GM19452 (cell line): ENCODE data around the gene PTPRN2.
"Not testable (repeated sequence)": the region's sequence is repeated elsewhere in the genome, so short reads cannot be mapped to it uniquely, and the experiment has no call there.

Source experiments
- ATAC-seq: cut with Tn5 transposase; IDR thresholded peaks from one replicate; pipeline ENCODE4 v1.9.1; 2021; ENCODE audit not compliant: unreplicated experiment

PTPRN2 gene

DNA sequence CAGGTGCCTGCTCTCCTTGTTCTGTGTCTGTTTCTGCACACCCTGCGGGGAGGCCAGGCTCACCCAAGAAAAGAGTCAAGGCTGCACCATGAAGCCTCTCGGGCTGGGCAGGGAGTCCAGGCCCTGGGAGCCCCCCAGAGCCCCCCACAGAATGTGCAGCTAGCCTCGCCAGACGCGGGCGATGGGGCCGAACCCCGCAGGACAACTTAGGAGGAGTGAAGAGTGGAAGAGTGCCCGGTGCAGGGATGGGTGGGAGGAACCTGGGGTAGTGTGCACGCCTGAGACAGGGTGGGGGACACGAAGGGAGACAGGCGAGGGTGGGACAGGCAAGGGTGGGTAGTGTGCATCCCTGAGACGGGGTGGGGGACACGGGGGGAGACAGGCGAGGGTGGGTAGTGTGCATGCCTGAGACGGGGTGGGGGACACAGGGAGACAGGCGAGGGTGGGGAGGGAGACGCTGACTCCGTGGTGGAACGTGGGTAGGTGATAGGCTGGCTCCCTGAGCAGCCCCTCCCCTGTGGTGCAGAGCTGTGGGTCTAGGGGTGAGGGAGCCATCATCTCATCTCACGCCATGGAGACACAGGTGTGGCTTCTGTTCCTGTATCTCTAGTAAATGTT lies 635.5 kb downstream of the PTPRN2 start:
- ATAC-seq = no peak

DNA sequence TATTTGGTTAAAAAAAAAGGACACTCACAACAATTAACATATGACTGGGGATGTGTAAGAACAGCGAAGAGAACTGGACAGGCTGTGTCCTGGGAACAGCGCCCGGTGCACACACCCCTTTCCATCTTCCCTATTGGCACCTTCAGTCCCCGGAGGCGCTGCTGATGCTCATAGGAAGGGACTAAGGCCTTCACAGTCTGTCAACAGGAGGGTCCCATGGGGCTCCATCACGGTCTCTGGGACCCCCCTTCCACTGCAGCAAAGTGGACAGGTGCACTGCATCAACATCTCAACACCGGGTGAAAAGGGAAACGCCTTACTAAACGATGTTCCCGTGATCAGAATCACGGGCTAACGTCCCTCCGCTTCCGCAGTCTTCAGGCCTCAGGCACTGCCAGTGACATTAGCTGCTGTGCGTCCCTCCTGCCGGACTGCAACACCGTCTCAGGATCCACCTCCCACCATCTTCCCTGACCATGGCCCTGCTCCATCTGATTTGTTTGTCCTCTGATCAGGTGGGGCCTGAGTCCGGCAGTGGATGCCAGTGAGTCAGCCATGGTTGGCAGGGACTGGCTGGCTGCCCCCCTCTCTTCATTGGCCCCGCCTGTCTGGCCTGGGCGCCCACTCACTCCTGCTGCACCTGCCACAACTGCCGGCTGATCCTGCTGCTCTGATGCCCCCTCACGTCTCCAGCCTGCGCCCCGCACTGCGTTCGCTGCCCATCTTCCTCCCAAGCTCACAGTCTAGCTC lies 636.1 kb downstream of the PTPRN2 start:
- ATAC-seq = no peak

GRCh38 chr7:157949711-157950110 lies 637.9 kb downstream of the PTPRN2 start:
- no peak for ATAC-seq

DNA sequence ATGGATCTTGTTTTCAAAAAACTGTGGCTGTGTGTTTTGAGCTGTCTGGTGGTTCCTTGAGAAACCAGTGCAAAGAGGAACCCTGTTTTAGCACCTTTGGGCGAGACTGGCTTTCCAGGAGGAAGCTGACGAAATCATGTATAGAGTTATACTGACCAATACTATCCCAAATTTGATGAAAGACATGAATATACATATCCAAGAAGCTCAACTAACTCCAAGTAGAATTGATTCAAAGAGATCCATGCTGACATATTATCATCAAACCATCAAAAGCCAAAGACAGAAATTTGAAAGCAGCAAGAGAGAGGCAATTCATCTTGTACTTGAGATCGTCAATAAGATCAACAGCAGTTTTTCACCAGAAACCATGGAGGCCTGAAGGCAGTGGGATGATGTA lies 640.1 kb downstream of the PTPRN2 start:
- ATAC-seq = no peak

DNA sequence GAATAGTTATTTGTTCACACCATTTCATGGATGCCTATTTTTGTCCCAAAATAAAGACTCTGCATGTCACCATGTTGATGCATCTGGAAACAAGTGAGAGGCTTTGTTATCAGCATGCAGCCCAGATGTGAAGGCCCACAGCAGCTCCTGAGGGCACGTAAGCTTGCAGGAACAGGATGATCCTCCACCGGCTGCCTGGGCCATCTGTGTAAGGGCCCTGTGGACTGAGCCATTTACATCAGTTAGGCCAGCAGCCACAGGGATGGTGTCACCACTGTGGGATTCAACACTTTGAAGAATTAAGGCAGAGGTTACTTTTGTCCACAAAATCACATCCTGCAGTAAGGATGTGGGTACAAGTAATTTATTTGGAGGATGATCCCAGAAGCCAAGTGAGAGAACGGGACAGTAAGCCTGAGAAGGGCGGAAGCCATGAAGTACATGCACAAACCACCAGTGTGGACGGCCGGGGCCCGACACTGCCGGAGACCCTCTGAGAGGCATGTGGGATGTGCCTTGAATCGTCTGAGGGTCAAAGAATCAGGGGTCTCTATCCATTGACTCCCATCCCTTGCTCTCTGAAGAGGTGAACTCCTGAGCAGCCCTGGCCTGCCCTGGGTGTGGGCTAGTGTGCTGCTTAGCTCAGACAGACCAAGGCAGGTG lies 641.1 kb downstream of the PTPRN2 start:
- no peak for ATAC-seq

GRCh38 chr7:157945401-157945800 lies 642.2 kb downstream of the PTPRN2 start:
- ATAC-seq = no peak

GRCh38 chr7:157944734-157945291 lies 642.8 kb downstream of the PTPRN2 start:
- ATAC-seq = no peak

DNA sequence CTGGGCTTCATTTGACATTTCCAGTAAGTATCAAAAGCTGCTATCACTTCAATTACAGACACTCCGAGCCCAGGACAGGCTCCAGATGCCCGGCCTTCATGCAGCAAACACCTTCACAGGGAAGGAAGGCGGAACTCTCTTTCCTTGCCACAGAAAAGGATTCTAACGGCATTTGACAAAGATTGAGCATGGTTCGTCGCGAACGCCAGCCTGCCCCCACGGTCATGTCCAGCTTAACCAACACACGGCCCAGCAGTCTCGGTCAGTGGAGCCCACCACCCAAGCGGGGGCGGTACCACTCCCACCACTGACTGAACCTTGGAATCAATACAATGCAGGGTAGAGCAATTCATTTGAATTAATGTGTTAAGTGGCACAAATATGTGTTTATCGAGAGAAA lies 643.6 kb downstream of the PTPRN2 start:
- ATAC-seq = no peak

DNA sequence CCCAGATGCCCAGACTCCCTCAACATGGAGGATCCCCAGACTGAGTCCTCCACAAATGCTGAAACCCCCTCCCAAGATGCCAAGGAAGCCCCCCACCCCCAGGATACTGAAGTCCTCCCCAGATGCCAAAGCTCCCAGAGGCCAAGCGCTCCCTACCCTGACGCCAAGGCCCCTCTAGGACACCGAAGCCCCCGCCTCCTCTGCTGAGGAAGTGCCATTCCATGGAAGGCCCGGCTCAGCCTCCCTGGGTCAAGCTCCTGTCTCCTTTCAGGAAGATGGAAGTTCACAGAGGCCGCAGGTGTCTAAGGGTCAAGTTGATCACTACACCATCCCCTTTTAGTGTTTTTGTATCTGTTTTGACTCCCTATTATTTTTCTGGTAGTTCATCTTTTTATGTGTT lies 644.1 kb downstream of the PTPRN2 start:
- ATAC-seq = no peak

DNA sequence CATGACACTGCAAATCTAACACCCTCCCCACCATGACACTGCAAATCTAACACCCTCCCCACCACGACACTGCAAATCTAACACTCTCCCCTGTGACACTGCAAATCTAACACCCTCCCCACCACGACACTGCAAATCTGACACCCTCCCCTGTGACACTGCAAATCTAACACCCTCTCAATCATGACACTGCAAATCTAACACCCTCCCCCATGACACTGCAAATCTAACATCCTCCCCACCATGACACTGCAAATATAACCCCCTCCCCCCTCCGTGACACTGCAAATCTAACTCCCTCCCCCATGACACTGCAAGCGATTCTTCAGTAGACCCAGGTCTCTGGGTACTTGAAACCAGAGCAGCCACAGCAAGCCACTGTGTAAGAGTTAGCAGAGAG lies 646.4 kb downstream of the PTPRN2 start:
- ATAC-seq = no peak

DNA sequence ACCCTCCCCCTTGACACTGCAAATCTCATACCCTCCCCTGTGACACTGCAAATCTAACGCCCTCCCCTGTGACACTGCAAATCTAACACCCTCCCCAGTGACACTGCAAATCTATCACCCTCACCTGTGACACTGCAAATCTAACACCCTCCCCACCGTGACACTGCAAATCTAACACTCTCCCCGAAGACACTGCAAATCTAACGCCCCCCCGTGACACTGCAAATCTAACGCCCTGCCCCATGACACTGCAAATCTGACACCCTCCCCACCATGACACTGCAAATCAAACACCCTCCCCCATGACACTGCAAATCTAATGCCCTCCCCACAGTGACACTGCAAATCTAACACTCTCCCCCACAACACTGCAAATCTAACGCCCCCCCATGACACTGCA lies 647.1 kb downstream of the PTPRN2 start:
- ATAC-seq = no peak

DNA sequence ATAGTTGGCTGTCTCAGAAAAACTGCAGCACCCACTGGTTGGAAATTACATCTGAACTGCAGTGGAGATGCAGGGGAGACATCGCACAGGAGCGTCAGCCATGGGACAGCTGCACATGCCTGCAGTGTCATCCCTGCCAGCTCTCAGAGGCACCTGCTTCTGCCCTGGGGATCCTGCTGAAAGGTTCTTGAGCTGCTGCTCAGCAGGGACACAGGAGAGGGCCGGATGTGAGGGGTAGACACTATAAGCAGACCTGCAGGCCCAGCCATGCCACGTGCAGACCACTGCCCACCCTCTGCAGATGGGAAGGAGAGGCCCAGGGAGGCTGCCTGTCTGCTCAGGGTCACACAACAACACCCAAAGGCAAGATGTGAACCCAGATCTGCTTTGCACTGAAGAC lies 649.4 kb downstream of the PTPRN2 start:
- ATAC-seq = no peak

DNA sequence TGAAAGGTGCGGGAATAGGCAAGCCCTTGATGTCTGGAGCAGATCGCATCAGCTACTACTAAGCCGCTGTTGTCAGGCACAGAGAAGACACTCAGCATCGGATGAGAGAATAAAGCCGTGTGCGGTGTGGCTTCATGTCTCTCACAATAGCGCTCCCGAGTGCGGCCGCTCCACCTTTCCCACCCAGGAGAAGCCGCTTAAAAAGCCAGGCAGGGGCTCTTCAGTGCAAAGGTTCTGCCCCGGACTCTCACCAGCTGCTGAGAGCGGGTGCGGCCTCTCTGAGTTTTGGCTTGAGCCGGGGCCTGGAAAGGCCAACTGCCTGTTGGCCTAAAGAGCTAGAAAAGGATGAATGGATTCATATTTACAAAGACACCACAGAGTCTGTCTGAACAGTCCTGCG lies 650.2 kb downstream of the PTPRN2 start:
- ATAC-seq = no peak

DNA sequence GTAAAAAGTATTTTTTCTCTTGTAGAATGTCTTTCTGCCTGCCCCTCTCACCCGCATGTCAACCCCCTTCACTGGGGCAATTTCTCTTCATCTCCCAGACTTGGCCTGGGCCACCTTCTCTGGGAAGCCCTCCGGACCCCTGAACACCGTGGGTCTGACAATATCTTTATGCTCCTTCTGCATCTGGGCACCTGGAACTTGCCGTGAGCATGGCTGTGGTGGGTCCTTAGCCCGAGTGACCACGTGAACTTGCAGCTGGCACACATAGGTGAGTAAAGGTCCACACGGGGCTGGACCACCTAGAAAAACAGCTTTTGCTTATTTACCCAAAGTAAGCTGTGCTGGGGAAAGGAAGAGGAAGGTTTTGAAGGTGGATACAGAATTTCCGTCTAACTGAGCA lies 650.6 kb downstream of the PTPRN2 start:
- no peak for ATAC-seq

GRCh38 chr7:157935721-157936120 lies 651.9 kb downstream of the PTPRN2 start:
- ATAC-seq = not testable (repeated sequence)

GRCh38 chr7:157933219-157934155 lies 654.1 kb downstream of the PTPRN2 start:
- ATAC-seq = not testable (repeated sequence)

GRCh38 chr7:157932498-157933218 lies 655.0 kb downstream of the PTPRN2 start:
- no peak for ATAC-seq

DNA sequence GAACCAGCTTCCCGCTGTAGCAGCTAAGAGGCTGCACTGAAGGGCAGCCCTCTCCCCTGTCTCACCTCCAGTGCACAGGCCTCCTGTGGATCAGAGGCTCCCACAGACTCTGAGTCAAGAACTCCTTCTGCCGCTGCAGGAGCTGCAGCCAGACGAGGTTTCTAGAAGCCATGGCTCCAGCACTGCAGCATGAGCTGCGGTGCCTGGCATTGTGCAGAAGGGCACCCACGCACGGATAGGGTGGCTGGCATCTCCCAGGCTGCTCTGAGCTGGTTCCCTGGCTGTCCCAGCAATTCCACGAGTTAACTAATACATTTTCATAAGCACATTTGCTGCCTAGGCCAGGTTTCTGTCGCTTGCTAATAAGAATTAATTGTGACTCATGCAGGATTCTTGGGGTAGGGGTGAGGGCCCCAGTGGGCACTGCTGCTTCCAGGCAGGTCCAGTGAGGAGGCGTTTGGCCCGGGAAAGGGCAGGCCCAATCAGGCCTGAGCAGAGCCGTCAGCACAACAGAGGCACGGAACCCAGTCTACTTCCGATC lies 656.6 kb downstream of the PTPRN2 start:
- no peak for ATAC-seq

DNA sequence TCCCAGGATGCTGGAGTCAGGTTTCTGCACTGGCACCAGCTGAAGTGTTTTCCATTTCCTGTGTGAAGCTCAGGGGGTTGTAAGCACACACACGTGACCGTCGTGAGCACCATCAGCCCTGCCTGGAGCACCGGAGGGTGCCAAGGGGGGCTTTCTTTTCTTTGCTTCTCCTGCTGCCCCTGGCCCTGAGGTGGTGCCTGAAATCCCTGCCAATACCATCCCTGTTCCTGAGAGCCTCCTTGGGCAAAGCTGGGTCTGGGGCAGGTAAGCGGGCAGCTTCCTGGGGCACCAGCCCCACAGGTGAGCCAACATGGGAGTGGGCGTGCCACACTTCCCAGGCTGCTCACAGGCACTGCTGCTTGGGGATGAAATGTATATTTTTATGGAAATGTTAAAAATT lies 657.2 kb downstream of the PTPRN2 start:
- no peak for ATAC-seq

GRCh38 chr7:157929671-157930070 lies 658.0 kb downstream of the PTPRN2 start:
- no peak for ATAC-seq
